ENCODE data around the gene CUL9.

- TF ChIP-seq HNF4G (IDR thresholded peaks at IDR 0.05) (no peak), TAF1 (conservative IDR thresholded peaks at IDR 0.05) (no peak), JUND (IDR thresholded peaks at IDR 0.05) (no peak), CTCF (IDR thresholded peaks at IDR 0.05; ENCODE audit: low read depth, low read length, missing input control) (no peak), MAX (IDR thresholded peaks at IDR 0.05) (no peak), YY1 (IDR thresholded peaks at IDR 0.05) (no peak), ATF3 (IDR thresholded peaks at IDR 0.05) (no peak), FOXA1 (IDR thresholded peaks at IDR 0.05) (no peak), ZBTB33 (IDR thresholded peaks at IDR 0.05) (no peak), SP1 (IDR thresholded peaks at IDR 0.05) (no peak), GABPA (IDR thresholded peaks at IDR 0.05 in 1 of 2, conservative IDR thresholded peaks at IDR 0.05 in 1 of 2) (no peak), RAD21 (IDR thresholded peaks at IDR 0.05) (no peak)
- TF ChIP-seq, protein P1, sequence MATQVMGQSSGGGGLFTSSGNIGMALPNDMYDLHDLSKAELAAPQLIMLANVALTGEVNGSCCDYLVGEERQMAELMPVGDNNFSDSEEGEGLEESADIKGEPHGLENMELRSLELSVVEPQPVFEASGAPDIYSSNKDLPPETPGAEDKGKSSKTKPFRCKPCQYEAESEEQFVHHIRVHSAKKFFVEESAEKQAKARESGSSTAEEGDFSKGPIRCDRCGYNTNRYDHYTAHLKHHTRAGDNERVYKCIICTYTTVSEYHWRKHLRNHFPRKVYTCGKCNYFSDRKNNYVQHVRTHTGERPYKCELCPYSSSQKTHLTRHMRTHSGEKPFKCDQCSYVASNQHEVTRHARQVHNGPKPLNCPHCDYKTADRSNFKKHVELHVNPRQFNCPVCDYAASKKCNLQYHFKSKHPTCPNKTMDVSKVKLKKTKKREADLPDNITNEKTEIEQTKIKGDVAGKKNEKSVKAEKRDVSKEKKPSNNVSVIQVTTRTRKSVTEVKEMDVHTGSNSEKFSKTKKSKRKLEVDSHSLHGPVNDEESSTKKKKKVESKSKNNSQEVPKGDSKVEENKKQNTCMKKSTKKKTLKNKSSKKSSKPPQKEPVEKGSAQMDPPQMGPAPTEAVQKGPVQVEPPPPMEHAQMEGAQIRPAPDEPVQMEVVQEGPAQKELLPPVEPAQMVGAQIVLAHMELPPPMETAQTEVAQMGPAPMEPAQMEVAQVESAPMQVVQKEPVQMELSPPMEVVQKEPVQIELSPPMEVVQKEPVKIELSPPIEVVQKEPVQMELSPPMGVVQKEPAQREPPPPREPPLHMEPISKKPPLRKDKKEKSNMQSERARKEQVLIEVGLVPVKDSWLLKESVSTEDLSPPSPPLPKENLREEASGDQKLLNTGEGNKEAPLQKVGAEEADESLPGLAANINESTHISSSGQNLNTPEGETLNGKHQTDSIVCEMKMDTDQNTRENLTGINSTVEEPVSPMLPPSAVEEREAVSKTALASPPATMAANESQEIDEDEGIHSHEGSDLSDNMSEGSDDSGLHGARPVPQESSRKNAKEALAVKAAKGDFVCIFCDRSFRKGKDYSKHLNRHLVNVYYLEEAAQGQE (IDR thresholded peaks at IDR 0.05), result no peak
Measured at GRCh38 chr6:43257367-43258145, 75.6 kb downstream of the CUL9 start.
